Fibroblast of gingiva (primary cell): ENCODE results near the gene CAMK2G.

Experiments used
- DNase-seq: peaks from one replicate; pipeline ENCODE4 v3.0.0-alpha.2; 2011; ENCODE audit warnings: low read depth

CAMK2G gene

GRCh38 chr10:73879296-73880173 lies 5.2 kb upstream of the CAMK2G start:
- peak; percentile 70 for DNase-seq

- DNase-seq: no peak
Measured at GRCh38 chr10:73878365-73878764, 4.0 kb upstream of the CAMK2G start.

- DNase-seq: no peak
Measured at GRCh38 chr10:73877533-73878160, 3.3 kb upstream of the CAMK2G start.

- no peak for DNase-seq
Measured at GRCh38 chr10:73876971-73877370, 2.6 kb upstream of the CAMK2G start.

- no peak for DNase-seq
Measured at GRCh38 chr10:73876566-73876965, 2.2 kb upstream of the CAMK2G start.

- no peak for DNase-seq
Measured at GRCh38 chr10:73876157-73876556, 1.8 kb upstream of the CAMK2G start.

GRCh38 chr10:73875139-73875475 lies 752 bp upstream of the CAMK2G start:
- no peak for DNase-seq

GRCh38 chr10:73873838-73874215 lies 528 bp downstream of the CAMK2G start:
- no peak for DNase-seq

- DNase-seq: no peak
Measured at GRCh38 chr10:73873142-73873837, 1.1 kb downstream of the CAMK2G start.

GRCh38 chr10:73872190-73872710 lies 2.1 kb downstream of the CAMK2G start:
- DNase-seq: peak; percentile 86

GRCh38 chr10:73871295-73872189 lies 2.8 kb downstream of the CAMK2G start:
- DNase-seq: no peak

GRCh38 chr10:73868655-73869195 lies 5.6 kb downstream of the CAMK2G start:
- no peak for DNase-seq

- DNase-seq: no peak
Measured at GRCh38 chr10:73867871-73868631, 6.3 kb downstream of the CAMK2G start.

- DNase-seq: no peak
Measured at GRCh38 chr10:73867126-73867807, 7.1 kb downstream of the CAMK2G start.

GRCh38 chr10:73866621-73867020 lies 7.7 kb downstream of the CAMK2G start:
- DNase-seq: no peak

GRCh38 chr10:73865459-73866442 lies 8.6 kb downstream of the CAMK2G start:
- no peak for DNase-seq

- no peak for DNase-seq
Measured at GRCh38 chr10:73865107-73865458, 9.3 kb downstream of the CAMK2G start.

GRCh38 chr10:73864229-73864628 lies 10.1 kb downstream of the CAMK2G start:
- DNase-seq: no peak
